ENCODE results near the gene RHOBTB3.

Gene RHOBTB3

GRCh38 chr5:95843733-95844223 lies 112.6 kb downstream of the RHOBTB3 start:
- DNase-seq, result no peak

GRCh38 chr5:95845391-95845790 lies 114.3 kb downstream of the RHOBTB3 start:
- DNase-seq, result no peak

Measured in activated CD4-positive, alpha-beta T cell treated with anti-CD3 and anti-CD28 coated beads, Interleukin-10, Interleukin-2, amounts not matched to agents 100 ng/mL and 50 ng/mL, durations not matched to agents 16 hours and 8 hours (primary cell).